ENCODE results near the gene DPP7.

DPP7 gene

GRCh38 chr9:137157618-137158415, 43.3 kb upstream of the DPP7 start:
- Histone ChIP-seq H3K9me3 (ENCODE audit: control insufficient read depth in 1 of 2, low read length in 2 of 2) (no peaks in the 10 kb centered on the region), H3K4me3 (ENCODE audit: low read depth in 1 of 2, low read length in 2 of 2) (no peak overlapping the region), H3K27me3 (ENCODE audit: low read depth, low read length) (peaks cover 43% of the 10 kb centered on the region), H3K36me3 (ENCODE audit: control insufficient read depth in 1 of 2, insufficient read depth in 2 of 2, low read length in 2 of 2) (no peaks in the 10 kb centered on the region), H3K4me1 (ENCODE audit: control insufficient read depth in 1 of 2, insufficient read depth in 2 of 2, low read length in 2 of 2) (peaks cover 0 to 28% of the 10 kb centered on the region in 2 donors), H3K27ac (ENCODE audit: low read length) (no peak overlapping the region)

GRCh38 chr9:137156567-137157375, 42.2 kb upstream of the DPP7 start:
- H3K4me1 ChIP-seq (ENCODE audit: control insufficient read depth in 1 of 2, insufficient read depth in 2 of 2, low read length in 2 of 2), result peaks cover 0 to 18% of the 10 kb centered on the region in 2 donors
- peaks cover 38% of the 10 kb centered on the region for H3K27me3 ChIP-seq (ENCODE audit: low read depth, low read length)
- peak overlapping the region in 1 of 2 donors; percentile 28 for H3K4me3 ChIP-seq (ENCODE audit: low read depth in 1 of 2, low read length in 2 of 2)
- no peaks in the 10 kb centered on the region for H3K9me3 ChIP-seq (ENCODE audit: control insufficient read depth in 1 of 2, low read length in 2 of 2)
- no peaks in the 10 kb centered on the region for H3K36me3 ChIP-seq (ENCODE audit: control insufficient read depth in 1 of 2, insufficient read depth in 2 of 2, low read length in 2 of 2)
- no peak overlapping the region for H3K27ac ChIP-seq (ENCODE audit: low read length)

- Histone ChIP-seq H3K9me3 (ENCODE audit: control insufficient read depth in 1 of 2, low read length in 2 of 2) (no peaks in the 10 kb centered on the region), H3K36me3 (ENCODE audit: control insufficient read depth in 1 of 2, insufficient read depth in 2 of 2, low read length in 2 of 2) (no peaks in the 10 kb centered on the region), H3K4me3 (ENCODE audit: low read depth in 1 of 2, low read length in 2 of 2) (no peak overlapping the region), H3K27me3 (ENCODE audit: low read depth, low read length) (peaks cover 18% of the 10 kb centered on the region), H3K4me1 (ENCODE audit: control insufficient read depth in 1 of 2, insufficient read depth in 2 of 2, low read length in 2 of 2) (peaks cover 0 to 12% of the 10 kb centered on the region in 2 donors), H3K27ac (ENCODE audit: low read length) (no peak overlapping the region)
These were observed 38.4 kb upstream of the DPP7 start for GRCh38 chr9:137152844-137153405.

- Histone ChIP-seq H3K4me3 (ENCODE audit: low read depth in 1 of 2, low read length in 2 of 2) (no peak overlapping the region), H3K36me3 (ENCODE audit: control insufficient read depth in 1 of 2, insufficient read depth in 2 of 2, low read length in 2 of 2) (no peaks in the 10 kb centered on the region), H3K27ac (ENCODE audit: low read length) (no peak overlapping the region), H3K4me1 (ENCODE audit: control insufficient read depth in 1 of 2, insufficient read depth in 2 of 2, low read length in 2 of 2) (no peaks in the 10 kb centered on the region), H3K27me3 (ENCODE audit: low read depth, low read length) (peaks cover 1% of the 10 kb centered on the region), H3K9me3 (ENCODE audit: control insufficient read depth in 1 of 2, low read length in 2 of 2) (no peaks in the 10 kb centered on the region)
These were observed 36.3 kb upstream of the DPP7 start for GRCh38 chr9:137150617-137151457.

GRCh38 chr9:137149942-137150616, 35.5 kb upstream of the DPP7 start:
- no peaks in the 10 kb centered on the region for H3K4me1 ChIP-seq (ENCODE audit: control insufficient read depth in 1 of 2, insufficient read depth in 2 of 2, low read length in 2 of 2)
- H3K9me3 ChIP-seq (ENCODE audit: control insufficient read depth in 1 of 2, low read length in 2 of 2), result no peaks in the 10 kb centered on the region
- H3K27me3 ChIP-seq (ENCODE audit: low read depth, low read length), result no peaks in the 10 kb centered on the region
- H3K36me3 ChIP-seq (ENCODE audit: control insufficient read depth in 1 of 2, insufficient read depth in 2 of 2, low read length in 2 of 2), result no peaks in the 10 kb centered on the region
- H3K27ac ChIP-seq (ENCODE audit: low read length), result no peak overlapping the region
- H3K4me3 ChIP-seq (ENCODE audit: low read depth in 1 of 2, low read length in 2 of 2), result no peak overlapping the region

GRCh38 chr9:137149363-137149762, 34.8 kb upstream of the DPP7 start:
- H3K36me3 ChIP-seq (ENCODE audit: control insufficient read depth in 1 of 2, insufficient read depth in 2 of 2, low read length in 2 of 2), result no peaks in the 10 kb centered on the region
- no peak overlapping the region for H3K27ac ChIP-seq (ENCODE audit: low read length)

GRCh38 chr9:137148661-137149060, 34.1 kb upstream of the DPP7 start:
- no peaks in the 10 kb centered on the region for H3K36me3 ChIP-seq (ENCODE audit: control insufficient read depth in 1 of 2, insufficient read depth in 2 of 2, low read length in 2 of 2)
- H3K9me3 ChIP-seq (ENCODE audit: control insufficient read depth in 1 of 2, low read length in 2 of 2), result no peaks in the 10 kb centered on the region
- no peak overlapping the region for H3K27ac ChIP-seq (ENCODE audit: low read length)
- no peaks in the 10 kb centered on the region for H3K4me1 ChIP-seq (ENCODE audit: control insufficient read depth in 1 of 2, insufficient read depth in 2 of 2, low read length in 2 of 2)
- H3K27me3 ChIP-seq (ENCODE audit: low read depth, low read length), result no peaks in the 10 kb centered on the region
- no peak overlapping the region for H3K4me3 ChIP-seq (ENCODE audit: low read depth in 1 of 2, low read length in 2 of 2)

More at GRCh38 chr9:137149363-137149762, 34.8 kb upstream of the DPP7 start:
- Histone ChIP-seq H3K4me1 (ENCODE audit: control insufficient read depth in 1 of 2, insufficient read depth in 2 of 2, low read length in 2 of 2) (no peaks in the 10 kb centered on the region), H3K27me3 (ENCODE audit: low read depth, low read length) (no peaks in the 10 kb centered on the region), H3K4me3 (ENCODE audit: low read depth in 1 of 2, low read length in 2 of 2) (no peak overlapping the region), H3K9me3 (ENCODE audit: control insufficient read depth in 1 of 2, low read length in 2 of 2) (no peaks in the 10 kb centered on the region)

GRCh38 chr9:137148242-137148641, 33.7 kb upstream of the DPP7 start:
- Histone ChIP-seq H3K9me3 (ENCODE audit: control insufficient read depth in 1 of 2, low read length in 2 of 2) (no peaks in the 10 kb centered on the region), H3K36me3 (ENCODE audit: control insufficient read depth in 1 of 2, insufficient read depth in 2 of 2, low read length in 2 of 2) (no peaks in the 10 kb centered on the region), H3K4me1 (ENCODE audit: control insufficient read depth in 1 of 2, insufficient read depth in 2 of 2, low read length in 2 of 2) (no peaks in the 10 kb centered on the region), H3K4me3 (ENCODE audit: low read depth in 1 of 2, low read length in 2 of 2) (no peak overlapping the region), H3K27ac (ENCODE audit: low read length) (no peak overlapping the region), H3K27me3 (ENCODE audit: low read depth, low read length) (no peaks in the 10 kb centered on the region)

GRCh38 chr9:137147793-137148160, 33.2 kb upstream of the DPP7 start:
- H3K4me3 ChIP-seq (ENCODE audit: low read depth in 1 of 2, low read length in 2 of 2), result no peak overlapping the region
- no peaks in the 10 kb centered on the region for H3K27me3 ChIP-seq (ENCODE audit: low read depth, low read length)
- no peaks in the 10 kb centered on the region for H3K9me3 ChIP-seq (ENCODE audit: control insufficient read depth in 1 of 2, low read length in 2 of 2)
- H3K27ac ChIP-seq (ENCODE audit: low read length), result no peak overlapping the region
- H3K4me1 ChIP-seq (ENCODE audit: control insufficient read depth in 1 of 2, insufficient read depth in 2 of 2, low read length in 2 of 2), result no peaks in the 10 kb centered on the region
- H3K36me3 ChIP-seq (ENCODE audit: control insufficient read depth in 1 of 2, insufficient read depth in 2 of 2, low read length in 2 of 2), result no peaks in the 10 kb centered on the region

GRCh38 chr9:137147091-137147792, 32.7 kb upstream of the DPP7 start:
- Histone ChIP-seq H3K9me3 (ENCODE audit: control insufficient read depth in 1 of 2, low read length in 2 of 2) (no peaks in the 10 kb centered on the region), H3K27ac (ENCODE audit: low read length) (no peak overlapping the region), H3K4me1 (ENCODE audit: control insufficient read depth in 1 of 2, insufficient read depth in 2 of 2, low read length in 2 of 2) (no peaks in the 10 kb centered on the region), H3K36me3 (ENCODE audit: control insufficient read depth in 1 of 2, insufficient read depth in 2 of 2, low read length in 2 of 2) (no peaks in the 10 kb centered on the region), H3K27me3 (ENCODE audit: low read depth, low read length) (peaks cover 1% of the 10 kb centered on the region), H3K4me3 (ENCODE audit: low read depth in 1 of 2, low read length in 2 of 2) (no peak overlapping the region)

Measured in muscle layer of duodenum (tissue), 2 donors.